ENCODE measurements around the gene GADD45A. TPM values are rescaled to one million over a fixed set of nuclear protein-coding genes. Genes with fewer than 3 reads are reported as not detected.

The GADD45A gene
- total and polyA plus RNA-seq, 7 experiments from 2014 or later, result 7.0 to 70.4 (median 16.7) TPM

DNA sequence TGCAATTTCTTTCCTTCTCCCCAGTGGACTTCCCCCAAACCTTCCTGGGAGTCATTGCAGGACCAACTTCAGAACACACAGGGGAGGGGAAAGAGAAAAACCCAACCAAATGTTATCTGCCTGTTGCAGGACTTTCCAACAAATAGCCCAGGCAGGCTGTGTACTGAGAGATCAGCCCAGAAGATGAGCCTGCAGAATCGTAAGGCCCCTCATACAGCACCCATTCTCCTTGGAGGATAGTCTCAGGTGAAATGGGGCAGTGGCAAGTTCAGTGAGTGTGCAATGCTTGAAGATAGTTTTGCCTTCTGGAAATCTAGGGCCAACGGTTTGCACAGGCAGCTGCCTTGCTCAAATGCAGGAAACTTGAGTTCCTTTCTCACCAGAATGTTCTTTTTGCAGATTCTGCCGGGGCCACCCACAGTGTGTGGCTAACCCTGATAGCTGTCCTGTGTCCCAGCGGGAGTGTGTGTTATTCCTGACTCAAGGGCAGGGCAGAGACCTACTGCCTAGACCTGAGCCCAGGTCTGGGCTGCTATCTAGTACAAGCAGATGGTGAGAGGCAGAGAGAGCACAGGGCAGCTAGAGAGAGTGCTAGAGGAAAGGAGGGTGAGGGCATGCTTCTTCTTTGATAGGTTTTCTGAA lies 48.8 kb downstream of the GADD45A start:
- intact Hi-C loops (cut with micrococcal nuclease), result no loop called here
- ChIA-PET POLR2A (interaction anchor here (0.8 to 1.3 kb wide), 2 partner anchors 9 to 49 kb away, joined by 3 read pairs; no protein-coding TSS in a partner anchor), CTCF (no interaction called here)
- H3K36me3 Mint-ChIP-seq, result no peaks in the 10 kb centered on the region
- peaks cover 7 to 11% of the 10 kb centered on the region in 2 donors for H3K4me1 ChIP-seq (ENCODE audit: control insufficient read depth in 2 of 2, insufficient read depth in 2 of 2, low read length in 2 of 2)
- H3K27ac ChIP-seq (ENCODE audit: low read depth, low read length), result no peak overlapping the region
- no peaks in the 10 kb centered on the region for H3K9me3 Mint-ChIP-seq
- no peak overlapping the region for H3K4me3 ChIP-seq (ENCODE audit: low read length)
- no peak overlapping the region for H3K4me3 Mint-ChIP-seq
- H3K4me1 Mint-ChIP-seq, result peaks cover 15 to 26% (median 23%) of the 10 kb centered on the region in 7 donors
- no peaks in the 10 kb centered on the region for H3K36me3 ChIP-seq (ENCODE audit: control insufficient read depth in 2 of 3, insufficient read depth in 3 of 3, low read length in 3 of 3)
- peak overlapping the region in 5 of 9 donors; percentile 17 to 69 (median 38) for H3K27ac Mint-ChIP-seq
- ATAC-seq (no peak), DNase-seq (no peak)
- no peaks in the 10 kb centered on the region for H3K27me3 ChIP-seq (ENCODE audit: control insufficient read depth in 2 of 2, insufficient read depth in 2 of 2, low read length in 2 of 2)
- no peaks in the 10 kb centered on the region for H3K9me3 ChIP-seq (ENCODE audit: control insufficient read depth in 2 of 3, low read length in 3 of 3)
- H3K27me3 Mint-ChIP-seq, result no peaks in the 10 kb centered on the region

DNA sequence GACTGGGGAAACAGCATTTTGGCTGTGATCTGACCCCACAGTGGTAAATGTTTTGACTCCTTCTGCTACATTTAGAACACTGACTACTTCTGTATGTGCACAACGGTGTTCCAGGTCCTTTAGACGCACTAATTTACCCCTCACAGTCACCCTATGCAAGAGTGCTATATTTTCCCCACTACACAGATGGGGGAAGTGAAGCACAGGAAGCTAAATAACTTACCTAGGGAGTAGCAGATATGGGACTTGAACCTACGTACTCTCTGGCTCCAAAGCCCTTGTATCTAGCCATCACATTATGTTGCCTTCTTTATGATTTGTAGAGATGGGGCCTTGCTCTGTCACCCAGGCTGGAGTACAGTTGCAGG lies 49.3 kb downstream of the GADD45A start:
- no peak overlapping the region for H3K4me3 ChIP-seq (ENCODE audit: low read length)
- CTCF ChIA-PET, result no interaction called here
- H3K4me1 Mint-ChIP-seq, result peaks cover 15 to 26% (median 23%) of the 10 kb centered on the region in 7 donors
- no peaks in the 10 kb centered on the region for H3K36me3 ChIP-seq (ENCODE audit: control insufficient read depth in 2 of 3, insufficient read depth in 3 of 3, low read length in 3 of 3)
- no peak overlapping the region for H3K27ac ChIP-seq (ENCODE audit: low read depth, low read length)
- no peaks in the 10 kb centered on the region for H3K36me3 Mint-ChIP-seq
- H3K27ac Mint-ChIP-seq, result peak overlapping the region in 3 of 9 donors; percentile 38 to 56 (median 44)
- H3K27me3 Mint-ChIP-seq, result peaks cover 0 to 3% (median 0%) of the 10 kb centered on the region in 5 donors
- ATAC-seq (no peak), DNase-seq (no peak)
- POLR2A ChIA-PET, result no interaction called here
- H3K27me3 ChIP-seq (ENCODE audit: control insufficient read depth in 2 of 2, insufficient read depth in 2 of 2, low read length in 2 of 2), result no peaks in the 10 kb centered on the region
- H3K9me3 Mint-ChIP-seq, result no peaks in the 10 kb centered on the region
- no peak overlapping the region for H3K4me3 Mint-ChIP-seq
- intact Hi-C loops (cut with micrococcal nuclease), result no loop called here
- no peaks in the 10 kb centered on the region for H3K9me3 ChIP-seq (ENCODE audit: control insufficient read depth in 2 of 3, low read length in 3 of 3)
- peaks cover 7 to 11% of the 10 kb centered on the region in 2 donors for H3K4me1 ChIP-seq (ENCODE audit: control insufficient read depth in 2 of 2, insufficient read depth in 2 of 2, low read length in 2 of 2)

DNA sequence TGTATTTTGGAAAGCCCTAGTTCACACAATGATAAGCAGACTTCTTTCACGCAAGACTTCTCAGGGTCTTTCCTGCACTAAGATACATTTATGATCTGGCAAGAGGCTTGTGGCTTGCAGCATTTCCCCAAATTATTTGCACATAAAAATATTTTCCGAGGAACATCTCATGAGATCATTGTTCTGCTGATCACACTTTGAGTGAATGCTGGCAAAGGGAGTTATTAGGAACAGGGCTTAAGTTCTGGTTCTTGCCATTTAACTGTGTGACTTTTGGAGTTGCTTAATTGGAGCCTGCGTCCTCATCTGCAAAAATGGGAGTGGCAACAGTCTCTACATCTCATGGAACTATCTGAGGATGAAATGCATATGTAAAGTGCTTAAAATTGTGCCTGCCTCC lies 50.2 kb downstream of the GADD45A start:
- peak overlapping the region in 2 of 9 donors; percentile 67 to 94 for H3K27ac Mint-ChIP-seq
- H3K27me3 ChIP-seq (ENCODE audit: control insufficient read depth in 2 of 2, insufficient read depth in 2 of 2, low read length in 2 of 2), result no peaks in the 10 kb centered on the region
- H3K9me3 ChIP-seq (ENCODE audit: control insufficient read depth in 2 of 3, low read length in 3 of 3), result no peaks in the 10 kb centered on the region
- DNase-seq (no peak), ATAC-seq (no peak)
- intact Hi-C loops (cut with micrococcal nuclease), result no loop called here
- no peak overlapping the region for H3K4me3 ChIP-seq (ENCODE audit: low read length)
- no peaks in the 10 kb centered on the region for H3K36me3 Mint-ChIP-seq
- H3K36me3 ChIP-seq (ENCODE audit: control insufficient read depth in 2 of 3, insufficient read depth in 3 of 3, low read length in 3 of 3), result no peaks in the 10 kb centered on the region
- no peak overlapping the region for H3K27ac ChIP-seq (ENCODE audit: low read depth, low read length)
- ChIA-PET POLR2A (interaction anchor here (2.3 kb wide), 1 partner anchor 50 kb away, joined by 11 read pairs; the partner anchor contains the start of gene GADD45A), CTCF (no interaction called here)
- H3K9me3 Mint-ChIP-seq, result no peaks in the 10 kb centered on the region
- H3K4me3 Mint-ChIP-seq, result peak overlapping the region in 3 of 10 donors; percentile 67 to 90 (median 72)
- H3K4me1 ChIP-seq (ENCODE audit: control insufficient read depth in 2 of 2, insufficient read depth in 2 of 2, low read length in 2 of 2), result peaks cover 7 to 11% of the 10 kb centered on the region in 2 donors
- H3K4me1 Mint-ChIP-seq, result peaks cover 15 to 26% (median 23%) of the 10 kb centered on the region in 7 donors
- H3K27me3 Mint-ChIP-seq, result peaks cover 0 to 5% (median 0%) of the 10 kb centered on the region in 5 donors

DNA sequence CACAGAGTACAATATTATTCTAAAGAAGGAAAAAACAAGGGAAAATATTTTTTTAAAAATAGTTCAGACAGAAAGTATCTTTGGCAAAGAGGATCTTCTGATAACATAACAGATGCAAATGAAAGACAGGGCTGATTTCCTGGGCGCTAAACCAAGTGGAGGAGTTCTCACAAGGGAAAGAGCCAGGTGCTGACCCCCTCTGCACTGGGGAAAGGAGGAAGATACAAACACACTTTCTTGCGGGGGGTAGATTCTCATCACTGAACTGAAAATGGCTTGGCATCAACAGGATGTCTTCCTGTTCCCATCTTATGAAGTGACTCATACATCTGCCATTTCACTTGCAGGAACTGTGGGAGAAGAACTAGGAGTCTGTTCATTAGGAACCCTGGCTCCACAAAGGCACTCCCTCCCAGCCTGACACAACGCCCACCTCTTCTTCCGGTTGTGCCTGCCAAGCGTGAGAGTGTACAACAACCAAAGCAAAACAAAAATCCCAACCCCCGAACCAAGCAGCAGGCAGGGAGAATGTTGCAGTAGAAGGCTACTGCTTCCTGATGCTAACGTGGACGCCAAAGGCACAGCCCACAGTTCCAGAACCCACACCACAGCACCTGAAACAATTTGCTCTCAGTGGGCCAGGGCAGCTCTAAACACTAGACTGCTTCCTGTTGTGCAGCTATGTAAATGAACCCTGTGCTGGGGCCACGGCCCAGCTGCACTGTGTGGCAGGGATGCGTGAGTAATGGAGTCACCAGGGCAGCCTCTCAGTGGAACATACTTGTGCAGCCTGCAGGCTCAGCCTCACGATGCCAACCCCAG lies 51.0 kb downstream of the GADD45A start:
- peak in 8 of 9 donors; percentile 7 to 42 (median 30) for DNase-seq
- peak overlapping the region; percentile 35 for H3K4me3 ChIP-seq (ENCODE audit: low read length)
- H3K27ac ChIP-seq (ENCODE audit: low read depth, low read length), result peak overlapping the region; percentile 22

DNA sequence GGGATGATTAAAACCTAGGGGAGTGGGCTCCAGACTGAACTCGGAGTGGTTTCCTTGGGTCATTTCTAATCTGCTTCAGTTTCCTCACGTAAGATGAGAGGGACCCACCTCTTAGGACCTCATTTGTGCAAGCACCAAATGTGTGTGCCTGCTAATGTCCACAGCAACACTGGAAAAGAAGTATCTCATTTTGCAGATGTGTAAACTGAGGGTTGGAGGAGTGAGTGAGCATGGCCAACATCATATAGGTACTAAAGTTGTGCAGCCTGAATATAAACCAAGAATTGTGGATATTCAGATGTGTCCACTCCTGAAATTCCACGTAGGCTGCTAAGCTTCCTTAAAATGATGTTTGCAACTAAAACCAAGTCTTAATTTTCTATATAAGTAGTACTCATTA lies 51.7 kb downstream of the GADD45A start:
- no peak for ATAC-seq
- H3K4me1 Mint-ChIP-seq, result peaks cover 10 to 26% (median 23%) of the 10 kb centered on the region in 7 donors
- Histone ChIP-seq H3K27me3 (ENCODE audit: control insufficient read depth in 2 of 2, insufficient read depth in 2 of 2, low read length in 2 of 2) (no peaks in the 10 kb centered on the region), H3K4me1 (ENCODE audit: control insufficient read depth in 2 of 2, insufficient read depth in 2 of 2, low read length in 2 of 2) (peaks cover 7 to 11% of the 10 kb centered on the region in 2 donors), H3K9me3 (ENCODE audit: control insufficient read depth in 2 of 3, low read length in 3 of 3) (no peaks in the 10 kb centered on the region), H3K27ac (ENCODE audit: low read depth, low read length) (peak overlapping the region; percentile 22), H3K4me3 (ENCODE audit: low read length) (peak overlapping the region; percentile 35), H3K36me3 (ENCODE audit: control insufficient read depth in 2 of 3, insufficient read depth in 3 of 3, low read length in 3 of 3) (no peaks in the 10 kb centered on the region)
- no peak for DNase-seq
- peak overlapping the region in 7 of 10 donors; percentile 57 to 90 (median 79) for H3K4me3 Mint-ChIP-seq
- H3K36me3 Mint-ChIP-seq, result no peaks in the 10 kb centered on the region
- peaks cover 0 to 6% (median 0%) of the 10 kb centered on the region in 5 donors for H3K27me3 Mint-ChIP-seq
- intact Hi-C loops (cut with micrococcal nuclease), result loop anchor here (1.0 to 2.0 kb wide), 2 partner anchors 51 to 52 kb away; partner anchors contain the start of gene GADD45A (in 2 of the 2)
- H3K9me3 Mint-ChIP-seq, result no peaks in the 10 kb centered on the region
- ChIA-PET POLR2A (interaction anchor here (0.7 to 2.3 kb wide), 3 partner anchors 16 to 53 kb away, joined by 3 to 11 read pairs (median 4); partner anchors contain the start of gene GADD45A), CTCF (interaction anchor here (2.6 kb wide), 1 partner anchor 24 kb away, joined by 10 read pairs; no protein-coding TSS in a partner anchor)
- peak overlapping the region in 8 of 9 donors; percentile 67 to 94 (median 91) for H3K27ac Mint-ChIP-seq

More for the DNA sequence above, 51.0 kb downstream of the GADD45A start:
- Histone ChIP-seq H3K27me3 (ENCODE audit: control insufficient read depth in 2 of 2, insufficient read depth in 2 of 2, low read length in 2 of 2) (no peaks in the 10 kb centered on the region), H3K4me1 (ENCODE audit: control insufficient read depth in 2 of 2, insufficient read depth in 2 of 2, low read length in 2 of 2) (peaks cover 7 to 11% of the 10 kb centered on the region in 2 donors), H3K36me3 (ENCODE audit: control insufficient read depth in 2 of 3, insufficient read depth in 3 of 3, low read length in 3 of 3) (no peaks in the 10 kb centered on the region), H3K9me3 (ENCODE audit: control insufficient read depth in 2 of 3, low read length in 3 of 3) (no peaks in the 10 kb centered on the region)
- CTCF ChIA-PET, result interaction anchor here (2.6 kb wide), 1 partner anchor 24 kb away, joined by 10 read pairs; no protein-coding TSS in a partner anchor
- peak; percentile 84 for ATAC-seq
- peak overlapping the region; percentile 57 to 90 (median 78) for H3K4me3 Mint-ChIP-seq
- peaks cover 14 to 26% (median 23%) of the 10 kb centered on the region in 7 donors for H3K4me1 Mint-ChIP-seq
- H3K27ac Mint-ChIP-seq, result peak overlapping the region; percentile 67 to 94 (median 90)
- no peaks in the 10 kb centered on the region for H3K36me3 Mint-ChIP-seq
- POLR2A ChIA-PET, result interaction anchor here (2.3 kb wide), 1 partner anchor 50 kb away, joined by 11 read pairs; the partner anchor contains the start of gene GADD45A
- H3K27me3 Mint-ChIP-seq, result peaks cover 0 to 5% (median 0%) of the 10 kb centered on the region in 5 donors
- no peaks in the 10 kb centered on the region for H3K9me3 Mint-ChIP-seq
- intact Hi-C loops (cut with micrococcal nuclease), result loop anchor here (1.0 to 2.0 kb wide), 2 partner anchors 51 kb away; partner anchors contain the start of gene GADD45A (in 2 of the 2)

DNA sequence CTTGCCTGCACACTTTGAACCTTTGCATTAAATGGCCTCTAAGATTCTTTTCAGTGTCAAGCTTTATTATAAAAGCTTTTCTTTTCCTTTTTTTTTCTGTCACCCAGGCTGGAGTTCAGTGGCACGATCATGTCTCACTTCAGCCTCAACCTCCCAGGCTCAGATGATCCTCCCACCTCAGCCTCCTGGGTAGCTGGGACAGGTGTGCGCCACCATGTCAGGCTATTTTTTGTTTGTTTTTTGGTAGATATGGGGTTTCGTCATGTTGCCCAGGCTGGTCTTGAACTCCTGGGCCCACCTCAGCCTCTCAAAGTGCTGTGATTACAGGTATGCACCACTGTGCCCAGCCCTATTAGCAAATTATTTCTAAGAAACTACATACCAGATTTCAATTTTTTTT lies 52.9 kb downstream of the GADD45A start:
- no peaks in the 10 kb centered on the region for H3K36me3 ChIP-seq (ENCODE audit: control insufficient read depth in 2 of 3, insufficient read depth in 3 of 3, low read length in 3 of 3)
- CTCF ChIA-PET, result interaction anchor here (2.6 kb wide), 1 partner anchor 23 kb away, joined by 10 read pairs; no protein-coding TSS in a partner anchor
- no peaks in the 10 kb centered on the region for H3K9me3 ChIP-seq (ENCODE audit: control insufficient read depth in 2 of 3, low read length in 3 of 3)
- H3K36me3 Mint-ChIP-seq, result no peaks in the 10 kb centered on the region
- peaks cover 0 to 9% (median under 1%) of the 10 kb centered on the region in 5 donors for H3K27me3 Mint-ChIP-seq
- no peak overlapping the region for H3K4me3 ChIP-seq (ENCODE audit: low read length)
- ATAC-seq, result no peak
- intact Hi-C loops (cut with micrococcal nuclease), result loop anchor here in 1 of 2 donors (2.0 kb wide), 1 partner anchor 53 kb away; the partner anchor contains the start of gene GADD45A
- H3K4me1 ChIP-seq (ENCODE audit: control insufficient read depth in 2 of 2, insufficient read depth in 2 of 2, low read length in 2 of 2), result peaks cover 7 to 11% of the 10 kb centered on the region in 2 donors
- no peak for DNase-seq
- POLR2A ChIA-PET, result interaction anchor here (1.0 kb wide), 1 partner anchor 15 kb away, joined by 3 read pairs; no protein-coding TSS in a partner anchor
- no peak overlapping the region for H3K27ac Mint-ChIP-seq
- H3K4me3 Mint-ChIP-seq, result no peak overlapping the region
- H3K4me1 Mint-ChIP-seq, result peaks cover 10 to 26% (median 23%) of the 10 kb centered on the region in 7 donors
- H3K27ac ChIP-seq (ENCODE audit: low read depth, low read length), result no peak overlapping the region
- no peaks in the 10 kb centered on the region for H3K27me3 ChIP-seq (ENCODE audit: control insufficient read depth in 2 of 2, insufficient read depth in 2 of 2, low read length in 2 of 2)
- H3K9me3 Mint-ChIP-seq, result no peaks in the 10 kb centered on the region
